Stimulated activated CD8-positive, alpha-beta memory T cell treated with anti-CD3 and anti-CD28 coated beads, Interleukin-12 subunit alpha, Interleukin-12 subunit beta, amount 100 ng/mL, for 4 hours (primary cell): ENCODE measurements around the gene JAML.
A peak's percentile ranks its signal among the peaks of the same experiment; 100 is the strongest.
"Not testable (repeated sequence)": the region's sequence is repeated elsewhere in the genome, so short reads cannot be mapped to it uniquely, and the experiment has no call there.

ENCODE experiments used
- DNase-seq: peaks from one replicate; pipeline ENCODE4 v3.0.0-alpha.2; 2020; ENCODE audit warnings: low read depth

JAML gene

GRCh38 chr11:118193910-118194566 is 30.8 kb downstream of the JAML start:
- DNase-seq = no peak

GRCh38 chr11:118192817-118193216 is 32.0 kb downstream of the JAML start:
- DNase-seq = not testable (repeated sequence)

- DNase-seq = not testable (repeated sequence)
These were observed 33.8 kb downstream of the JAML start for GRCh38 chr11:118190942-118191506.

- DNase-seq = no peak
These were observed 38.3 kb downstream of the JAML start for GRCh38 chr11:118186346-118187107.

- no peak for DNase-seq
These were observed 39.8 kb downstream of the JAML start for GRCh38 chr11:118184784-118185579.

- DNase-seq = not testable (repeated sequence)
These were observed 41.1 kb downstream of the JAML start for GRCh38 chr11:118183691-118184090.

- no peak for DNase-seq
These were observed 44.5 kb downstream of the JAML start for GRCh38 chr11:118180300-118180703.

- no peak for DNase-seq
These were observed 48.1 kb downstream of the JAML start for GRCh38 chr11:118176778-118177134.

- no peak for DNase-seq
These were observed 48.6 kb downstream of the JAML start, which contains the start of gene SCN2B for GRCh38 chr11:118175993-118176777. TSS of gene SCN2B (minus strand) at chr11:118176639. CDS start at chr11:118176431, 208 bp downstream.

- no peak for DNase-seq
These were observed 49.5 kb downstream of the JAML start for GRCh38 chr11:118175031-118175992.

- DNase-seq = no peak
These were observed 50.7 kb downstream of the JAML start for GRCh38 chr11:118174006-118174567.

GRCh38 chr11:118172356-118172755 is 52.5 kb downstream of the JAML start:
- no peak for DNase-seq

- peak; percentile 41 for DNase-seq
These were observed 53.3 kb downstream of the JAML start for GRCh38 chr11:118171269-118172062.

- no peak for DNase-seq
These were observed 53.9 kb downstream of the JAML start for GRCh38 chr11:118170882-118171268.

- no peak for DNase-seq
These were observed 54.6 kb downstream of the JAML start for GRCh38 chr11:118170231-118170630.

GRCh38 chr11:118169300-118170140 is 55.3 kb downstream of the JAML start:
- no peak for DNase-seq

GRCh38 chr11:118168751-118169150 is 56.1 kb downstream of the JAML start:
- no peak for DNase-seq

- DNase-seq = no peak
These were observed 56.5 kb downstream of the JAML start for GRCh38 chr11:118168316-118168715.
